ENCODE data around the gene PRPF19. TPM values are rescaled to one million over a fixed set of nuclear protein-coding genes. Genes with fewer than 3 reads are reported as not detected.
A peak's percentile ranks its signal among the peaks of the same experiment; 100 is the strongest.

Gene PRPF19
- total and polyA plus RNA-seq, 9 of the 15 experiments (the other 6 are each of a cell fraction or from before 2014, with no cell fraction given) = 9.4 to 212 (median 73.2) TPM

DNA sequence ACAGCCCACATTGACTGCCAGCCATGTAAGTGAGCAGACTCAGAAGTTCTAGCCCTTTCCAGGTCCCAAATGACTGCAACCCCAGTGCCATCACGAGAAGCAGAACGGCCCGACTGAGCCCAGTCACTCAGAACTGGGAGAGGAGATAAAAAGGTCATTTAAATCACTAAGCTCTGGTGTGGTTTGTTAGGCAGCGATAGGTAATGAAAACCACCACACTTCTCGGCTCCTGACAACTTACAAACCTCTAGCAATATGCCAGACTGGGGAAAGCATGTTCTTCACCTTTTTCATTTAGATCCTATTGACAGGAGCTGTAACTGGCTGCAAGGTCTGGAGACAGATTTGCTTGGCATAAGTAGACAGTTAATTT is 38.9 kb upstream of the PRPF19 start (continued):
- TF ChIP-seq, protein P1, sequence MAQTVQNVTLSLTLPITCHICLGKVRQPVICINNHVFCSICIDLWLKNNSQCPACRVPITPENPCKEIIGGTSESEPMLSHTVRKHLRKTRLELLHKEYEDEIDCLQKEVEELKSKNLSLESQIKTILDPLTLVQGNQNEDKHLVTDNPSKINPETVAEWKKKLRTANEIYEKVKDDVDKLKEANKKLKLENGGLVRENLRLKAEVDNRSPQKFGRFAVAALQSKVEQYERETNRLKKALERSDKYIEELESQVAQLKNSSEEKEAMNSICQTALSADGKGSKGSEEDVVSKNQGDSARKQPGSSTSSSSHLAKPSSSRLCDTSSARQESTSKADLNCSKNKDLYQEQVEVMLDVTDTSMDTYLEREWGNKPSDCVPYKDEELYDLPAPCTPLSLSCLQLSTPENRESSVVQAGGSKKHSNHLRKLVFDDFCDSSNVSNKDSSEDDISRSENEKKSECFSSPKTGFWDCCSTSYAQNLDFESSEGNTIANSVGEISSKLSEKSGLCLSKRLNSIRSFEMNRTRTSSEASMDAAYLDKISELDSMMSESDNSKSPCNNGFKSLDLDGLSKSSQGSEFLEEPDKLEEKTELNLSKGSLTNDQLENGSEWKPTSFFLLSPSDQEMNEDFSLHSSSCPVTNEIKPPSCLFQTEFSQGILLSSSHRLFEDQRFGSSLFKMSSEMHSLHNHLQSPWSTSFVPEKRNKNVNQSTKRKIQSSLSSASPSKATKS (CRISPR knock-in tag; IDR thresholded peaks at IDR 0.05) = no peak

DNA sequence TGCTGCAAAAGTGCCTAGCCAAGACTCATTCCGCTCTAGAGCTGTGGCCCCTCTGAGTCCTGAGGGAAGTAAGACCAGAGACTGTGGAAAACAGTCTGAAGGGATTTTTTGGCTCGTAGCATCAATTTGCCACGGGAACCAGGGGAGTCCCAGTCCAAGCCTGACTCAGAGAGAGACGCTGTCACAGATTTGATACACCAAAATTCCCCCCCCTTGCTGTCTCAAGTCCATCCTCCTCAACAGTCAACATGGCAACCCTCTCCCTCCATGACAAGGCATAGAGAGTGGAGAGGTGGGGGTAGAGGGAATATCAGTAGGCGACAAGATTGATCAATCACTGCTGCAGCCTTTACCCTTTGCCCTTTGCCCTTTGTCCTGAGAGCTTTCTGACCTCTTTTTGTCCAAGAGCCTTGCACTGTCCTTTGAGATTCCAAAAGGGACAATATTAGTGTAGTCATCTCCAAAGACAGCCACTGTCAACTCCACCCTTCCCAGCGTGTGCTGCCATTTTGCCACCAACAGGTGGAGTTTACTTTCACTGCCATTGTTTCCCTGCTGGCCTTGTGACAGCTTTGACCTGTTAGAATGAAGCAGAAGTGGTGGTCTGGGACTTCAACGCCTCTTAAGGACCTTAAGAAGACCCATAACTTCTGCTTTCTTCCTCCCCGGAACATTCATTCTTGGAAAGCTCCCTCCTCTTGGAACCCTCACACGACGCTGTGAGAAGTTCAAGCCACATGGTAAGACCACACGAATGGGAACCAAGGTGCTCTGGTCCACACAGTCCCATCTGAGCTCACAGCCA is 38.3 kb upstream of the PRPF19 start:
- peak in 3 of 4 experiments; percentile 42 to 60 (median 55) for DNase-seq (ENCODE audit: extremely low read depth in 1 of 4, low spot score in 3 of 4)
- H4K20me1 ChIP-seq (replicated peaks; ENCODE audit: control insufficient read depth, insufficient read depth, low read length) = peaks cover 5% of the 10 kb centered on the region
- POLR2A ChIA-PET = no interaction called here
- H3K4me1 ChIP-seq (replicated peaks in 1 of 2; ENCODE audit: control insufficient read depth in 2 of 2, insufficient read depth in 2 of 2, low read length in 2 of 2) = peaks cover 0 to 7% of the 10 kb centered on the region in 2 experiments; a peak in 3 of 5 replicates
- H3K36me3 ChIP-seq (ENCODE audit: control insufficient read depth, insufficient read depth, low read length) = no peaks in the 10 kb centered on the region
- H2AFZ ChIP-seq (ENCODE audit: low read depth, low read length) = 0 out of 2 replicates have a peak overlapping the region, but pooled peaks have one; percentile 48
- no peak overlapping the region for H3K27ac ChIP-seq (ENCODE audit: extremely low read depth, low read depth, low read length)
- peaks cover 41 to 72% of the 10 kb centered on the region in 2 experiments for H3K27me3 ChIP-seq (ENCODE audit: control insufficient read depth in 2 of 2, insufficient read depth in 2 of 2, low read length in 2 of 2)
- CTCF ChIA-PET (ENCODE audit: low intra/inter-chr PET ratio) = interaction anchor here (1.3 kb wide), 1 partner anchor 26 kb away, joined by 4 read pairs; the partner anchor contains the start of gene CD6
- WGBS (ENCODE audit: insufficient coverage, low coverage, missing lambda C conversion rate) = 2% methylated on average over 11 of the region's 11 CpGs
- no peaks in the 10 kb centered on the region for H3K9me3 ChIP-seq (replicated peaks; ENCODE audit: control insufficient read depth, insufficient read depth, low read depth, low read length)
- no peak overlapping the region for H3K9ac ChIP-seq (ENCODE audit: insufficient read depth in 1 of 2, low read depth in 2 of 2, low read length in 2 of 2)
- H3K9me1 ChIP-seq (ENCODE audit: control insufficient read depth, insufficient read depth, low read length) = no peaks in the 10 kb centered on the region
- no TSS peak for BruUV-seq (replicated peaks)
- FAIRE-seq = peak; percentile 84
- peak; percentile 87 for ATAC-seq
- H3K79me2 ChIP-seq (ENCODE audit: control insufficient read depth, insufficient read depth, low read length) = no peaks in the 10 kb centered on the region
- intact Hi-C loops (cut with micrococcal nuclease) = no loop called here
- in situ Hi-C loops (cut with MboI) = no loop called here
- H3K4me2 ChIP-seq (ENCODE audit: insufficient read depth, low read length) = no peak overlapping the region; the same call in 1 of the 2 replicates
- H3K4me3 ChIP-seq = no peak overlapping the region
- TF ChIP-seq YY1 (IDR thresholded peaks at IDR 0.05; ENCODE audit: borderline replicate concordance in 1 of 3, control insufficient read depth in 1 of 3, extremely low read depth in 1 of 3, insufficient read depth in 3 of 3, insufficient read length in 1 of 3, insufficient replicate concordance in 2 of 3, low read depth in 1 of 3, low read length in 2 of 3) = peak in 2 of 3 experiments; percentile 26 to 49
- TF ChIP-seq, protein P2, sequence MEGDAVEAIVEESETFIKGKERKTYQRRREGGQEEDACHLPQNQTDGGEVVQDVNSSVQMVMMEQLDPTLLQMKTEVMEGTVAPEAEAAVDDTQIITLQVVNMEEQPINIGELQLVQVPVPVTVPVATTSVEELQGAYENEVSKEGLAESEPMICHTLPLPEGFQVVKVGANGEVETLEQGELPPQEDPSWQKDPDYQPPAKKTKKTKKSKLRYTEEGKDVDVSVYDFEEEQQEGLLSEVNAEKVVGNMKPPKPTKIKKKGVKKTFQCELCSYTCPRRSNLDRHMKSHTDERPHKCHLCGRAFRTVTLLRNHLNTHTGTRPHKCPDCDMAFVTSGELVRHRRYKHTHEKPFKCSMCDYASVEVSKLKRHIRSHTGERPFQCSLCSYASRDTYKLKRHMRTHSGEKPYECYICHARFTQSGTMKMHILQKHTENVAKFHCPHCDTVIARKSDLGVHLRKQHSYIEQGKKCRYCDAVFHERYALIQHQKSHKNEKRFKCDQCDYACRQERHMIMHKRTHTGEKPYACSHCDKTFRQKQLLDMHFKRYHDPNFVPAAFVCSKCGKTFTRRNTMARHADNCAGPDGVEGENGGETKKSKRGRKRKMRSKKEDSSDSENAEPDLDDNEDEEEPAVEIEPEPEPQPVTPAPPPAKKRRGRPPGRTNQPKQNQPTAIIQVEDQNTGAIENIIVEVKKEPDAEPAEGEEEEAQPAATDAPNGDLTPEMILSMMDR (IDR thresholded peaks at IDR 0.05 in 2 of 3, conservative IDR thresholded peaks at IDR 0.05 in 1 of 3; ENCODE audit: insufficient read depth in 2 of 3, low read depth in 1 of 3, low read length in 3 of 3) = peak; percentile 50 to 57 (median 54)
